Measurements from ENCODE around the gene PRAC1. TPM values are rescaled to one million over a fixed set of nuclear protein-coding genes. Genes with fewer than 3 reads are reported as not detected.
A peak's percentile ranks its signal among the peaks of the same experiment; 100 is the strongest.

The PRAC1 gene
- total RNA-seq, 1 experiment from 2014 or later, result 60.8 TPM

DNA sequence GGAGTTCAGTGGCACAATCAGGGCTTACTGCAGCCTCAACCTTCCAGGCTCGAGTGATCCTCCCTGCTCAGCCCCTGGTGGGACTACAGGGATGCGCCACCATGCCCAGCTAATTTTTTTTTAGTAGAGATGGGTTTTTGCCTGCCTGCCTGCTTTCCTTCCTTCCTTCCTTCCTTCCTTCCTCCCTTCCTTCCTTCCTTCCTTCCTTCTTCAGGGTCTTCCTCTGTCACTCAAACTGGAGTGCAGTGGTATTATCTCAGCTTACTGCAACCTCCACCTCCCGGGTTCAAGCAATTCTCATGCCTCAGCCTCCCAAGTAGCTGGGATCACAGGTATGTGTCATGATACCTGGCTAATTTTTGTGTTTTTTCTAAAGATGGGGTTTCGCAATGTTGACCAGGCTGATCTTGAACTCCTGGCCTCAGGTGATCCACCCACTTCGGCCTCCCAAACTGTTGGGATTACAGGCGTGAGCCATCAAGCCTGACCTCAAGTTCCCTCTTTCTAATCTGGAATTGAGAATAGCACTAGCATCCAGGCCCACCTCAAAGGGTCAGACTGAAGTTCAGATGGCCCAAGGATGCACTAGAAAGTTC, 45.3 kb downstream of the PRAC1 start:
- Mint-ChIP-seq H3K27me3 (ENCODE audit: low read depth) (peaks cover 45% of the 10 kb centered on the region), H3K9me3 (no peaks in the 10 kb centered on the region), H3K4me1 (peaks cover 12% of the 10 kb centered on the region), H3K4me3 (no peak overlapping the region), H3K36me3 (no peaks in the 10 kb centered on the region), H3K27ac (no peak overlapping the region)
- TF ChIP-seq, protein P1, sequence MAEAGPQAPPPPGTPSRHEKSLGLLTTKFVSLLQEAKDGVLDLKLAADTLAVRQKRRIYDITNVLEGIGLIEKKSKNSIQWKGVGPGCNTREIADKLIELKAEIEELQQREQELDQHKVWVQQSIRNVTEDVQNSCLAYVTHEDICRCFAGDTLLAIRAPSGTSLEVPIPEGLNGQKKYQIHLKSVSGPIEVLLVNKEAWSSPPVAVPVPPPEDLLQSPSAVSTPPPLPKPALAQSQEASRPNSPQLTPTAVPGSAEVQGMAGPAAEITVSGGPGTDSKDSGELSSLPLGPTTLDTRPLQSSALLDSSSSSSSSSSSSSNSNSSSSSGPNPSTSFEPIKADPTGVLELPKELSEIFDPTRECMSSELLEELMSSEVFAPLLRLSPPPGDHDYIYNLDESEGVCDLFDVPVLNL (CRISPR knock-in tag; IDR thresholded peaks at IDR 0.05; ENCODE audit: borderline replicate concordance, low read depth), result no peak
- TF ChIP-seq MXD4 (CRISPR knock-in tag; IDR thresholded peaks at IDR 0.05; ENCODE audit: borderline replicate concordance) (no peak), MYBL2 (CRISPR knock-in tag; IDR thresholded peaks at IDR 0.05) (no peak), GABPB1 (CRISPR knock-in tag; IDR thresholded peaks at IDR 0.05) (no peak), PRRX2 (CRISPR knock-in tag; IDR thresholded peaks at IDR 0.05) (no peak), OVOL2 (CRISPR knock-in tag; IDR thresholded peaks at IDR 0.05; ENCODE audit: borderline replicate concordance) (no peak), RELA (CRISPR knock-in tag; IDR thresholded peaks at IDR 0.05; ENCODE audit: borderline replicate concordance) (no peak), GTF2I (CRISPR knock-in tag; conservative IDR thresholded peaks at IDR 0.05) (no peak)
- TF ChIP-seq, protein P2, sequence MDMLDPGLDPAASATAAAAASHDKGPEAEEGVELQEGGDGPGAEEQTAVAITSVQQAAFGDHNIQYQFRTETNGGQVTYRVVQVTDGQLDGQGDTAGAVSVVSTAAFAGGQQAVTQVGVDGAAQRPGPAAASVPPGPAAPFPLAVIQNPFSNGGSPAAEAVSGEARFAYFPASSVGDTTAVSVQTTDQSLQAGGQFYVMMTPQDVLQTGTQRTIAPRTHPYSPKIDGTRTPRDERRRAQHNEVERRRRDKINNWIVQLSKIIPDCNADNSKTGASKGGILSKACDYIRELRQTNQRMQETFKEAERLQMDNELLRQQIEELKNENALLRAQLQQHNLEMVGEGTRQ (CRISPR knock-in tag; IDR thresholded peaks at IDR 0.05), result no peak
- TF ChIP-seq, protein P3, sequence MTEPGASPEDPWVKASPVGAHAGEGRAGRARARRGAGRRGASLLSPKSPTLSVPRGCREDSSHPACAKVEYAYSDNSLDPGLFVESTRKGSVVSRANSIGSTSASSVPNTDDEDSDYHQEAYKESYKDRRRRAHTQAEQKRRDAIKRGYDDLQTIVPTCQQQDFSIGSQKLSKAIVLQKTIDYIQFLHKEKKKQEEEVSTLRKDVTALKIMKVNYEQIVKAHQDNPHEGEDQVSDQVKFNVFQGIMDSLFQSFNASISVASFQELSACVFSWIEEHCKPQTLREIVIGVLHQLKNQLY (CRISPR knock-in tag; IDR thresholded peaks at IDR 0.05), result no peak
- TF ChIP-seq, protein P4, sequence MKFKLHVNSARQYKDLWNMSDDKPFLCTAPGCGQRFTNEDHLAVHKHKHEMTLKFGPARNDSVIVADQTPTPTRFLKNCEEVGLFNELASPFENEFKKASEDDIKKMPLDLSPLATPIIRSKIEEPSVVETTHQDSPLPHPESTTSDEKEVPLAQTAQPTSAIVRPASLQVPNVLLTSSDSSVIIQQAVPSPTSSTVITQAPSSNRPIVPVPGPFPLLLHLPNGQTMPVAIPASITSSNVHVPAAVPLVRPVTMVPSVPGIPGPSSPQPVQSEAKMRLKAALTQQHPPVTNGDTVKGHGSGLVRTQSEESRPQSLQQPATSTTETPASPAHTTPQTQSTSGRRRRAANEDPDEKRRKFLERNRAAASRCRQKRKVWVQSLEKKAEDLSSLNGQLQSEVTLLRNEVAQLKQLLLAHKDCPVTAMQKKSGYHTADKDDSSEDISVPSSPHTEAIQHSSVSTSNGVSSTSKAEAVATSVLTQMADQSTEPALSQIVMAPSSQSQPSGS (CRISPR knock-in tag; IDR thresholded peaks at IDR 0.05; ENCODE audit: borderline replicate concordance, low read depth), result no peak
- TF ChIP-seq, protein P5, sequence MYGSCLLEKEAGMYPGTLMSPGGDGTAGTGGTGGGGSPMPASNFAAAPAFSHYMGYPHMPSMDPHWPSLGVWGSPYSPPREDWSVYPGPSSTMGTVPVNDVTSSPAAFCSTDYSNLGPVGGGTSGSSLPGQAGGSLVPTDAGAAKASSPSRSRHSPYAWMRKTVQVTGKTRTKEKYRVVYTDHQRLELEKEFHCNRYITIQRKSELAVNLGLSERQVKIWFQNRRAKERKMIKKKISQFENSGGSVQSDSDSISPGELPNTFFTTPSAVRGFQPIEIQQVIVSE (CRISPR knock-in tag; IDR thresholded peaks at IDR 0.05; ENCODE audit: borderline replicate concordance), result no peak
- TF ChIP-seq, protein P6, sequence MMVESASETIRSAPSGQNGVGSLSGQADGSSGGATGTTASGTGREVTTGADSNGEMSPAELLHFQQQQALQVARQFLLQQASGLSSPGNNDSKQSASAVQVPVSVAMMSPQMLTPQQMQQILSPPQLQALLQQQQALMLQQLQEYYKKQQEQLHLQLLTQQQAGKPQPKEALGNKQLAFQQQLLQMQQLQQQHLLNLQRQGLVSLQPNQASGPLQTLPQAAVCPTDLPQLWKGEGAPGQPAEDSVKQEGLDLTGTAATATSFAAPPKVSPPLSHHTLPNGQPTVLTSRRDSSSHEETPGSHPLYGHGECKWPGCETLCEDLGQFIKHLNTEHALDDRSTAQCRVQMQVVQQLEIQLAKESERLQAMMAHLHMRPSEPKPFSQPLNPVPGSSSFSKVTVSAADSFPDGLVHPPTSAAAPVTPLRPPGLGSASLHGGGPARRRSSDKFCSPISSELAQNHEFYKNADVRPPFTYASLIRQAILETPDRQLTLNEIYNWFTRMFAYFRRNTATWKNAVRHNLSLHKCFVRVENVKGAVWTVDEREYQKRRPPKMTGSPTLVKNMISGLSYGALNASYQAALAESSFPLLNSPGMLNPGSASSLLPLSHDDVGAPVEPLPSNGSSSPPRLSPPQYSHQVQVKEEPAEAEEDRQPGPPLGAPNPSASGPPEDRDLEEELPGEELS (CRISPR knock-in tag; IDR thresholded peaks at IDR 0.05), result no peak
- POLR2A ChIA-PET, result interaction anchor here (0.6 to 0.7 kb wide), 3 partner anchors 97 to 120 kb away, joined by 3 to 4 read pairs (median 3); no protein-coding TSS in a partner anchor
- no peak for ATAC-seq
- no peak for DNase-seq (ENCODE audit: low spot score)
- CTCF ChIA-PET, result interaction anchor here (0.5 to 10.5 kb wide), 15 partner anchors 11 to 216 kb away, joined by 3 to 218 read pairs (median 29); partner anchors contain the start of genes PRAC1 and PRAC2

DNA sequence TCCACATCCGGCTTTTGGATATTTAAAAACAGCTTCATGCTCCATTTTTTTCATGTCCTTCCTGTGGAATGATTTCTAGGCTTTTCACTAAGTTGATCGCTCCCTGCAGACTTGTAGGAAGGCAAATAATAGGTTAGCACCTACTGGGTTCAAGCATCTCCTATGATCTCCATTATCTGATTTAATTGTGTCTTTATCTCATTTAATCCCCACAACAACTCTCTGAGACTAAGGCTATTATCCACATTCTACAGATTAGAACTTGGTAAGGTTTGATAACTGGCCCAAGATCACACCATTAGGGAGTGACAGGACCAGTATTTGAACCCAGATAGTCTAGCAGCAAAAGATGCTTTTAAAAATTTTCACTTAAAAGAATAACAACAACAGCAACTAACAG, 50.0 kb downstream of the PRAC1 start:
- Mint-ChIP-seq H3K36me3 (no peaks in the 10 kb centered on the region), H3K9me3 (no peaks in the 10 kb centered on the region), H3K4me3 (peak overlapping the region; percentile 72; the same call in 1 of the 2 replicates), H3K27ac (no peak overlapping the region), H3K27me3 (ENCODE audit: low read depth) (peaks cover 59% of the 10 kb centered on the region), H3K4me1 (peaks cover 12% of the 10 kb centered on the region)
- ATAC-seq, result no peak
- DNase-seq (ENCODE audit: low spot score), result no peak
- ChIA-PET POLR2A (no interaction called here), CTCF (interaction anchor here (0.7 to 10.5 kb wide), 42 partner anchors 9 to 558 kb away, joined by 3 to 218 read pairs (median 5); partner anchors contain the start of genes ATP5MC1, PHOSPHO1, PRAC1 and PRAC2)
- TF ChIP-seq ELF4 (CRISPR knock-in tag; IDR thresholded peaks at IDR 0.05; ENCODE audit: low read depth) (no peak), ZNF138 (CRISPR knock-in tag; conservative IDR thresholded peaks at IDR 0.05) (no peak), CBFB (CRISPR knock-in tag; IDR thresholded peaks at IDR 0.05; ENCODE audit: low read depth) (no peak), HMGA2 (CRISPR knock-in tag; IDR thresholded peaks at IDR 0.05) (no peak), SP1 (CRISPR knock-in tag; conservative IDR thresholded peaks at IDR 0.05) (no peak), GTF2I (CRISPR knock-in tag; conservative IDR thresholded peaks at IDR 0.05) (no peak)
- TF ChIP-seq, protein P7, sequence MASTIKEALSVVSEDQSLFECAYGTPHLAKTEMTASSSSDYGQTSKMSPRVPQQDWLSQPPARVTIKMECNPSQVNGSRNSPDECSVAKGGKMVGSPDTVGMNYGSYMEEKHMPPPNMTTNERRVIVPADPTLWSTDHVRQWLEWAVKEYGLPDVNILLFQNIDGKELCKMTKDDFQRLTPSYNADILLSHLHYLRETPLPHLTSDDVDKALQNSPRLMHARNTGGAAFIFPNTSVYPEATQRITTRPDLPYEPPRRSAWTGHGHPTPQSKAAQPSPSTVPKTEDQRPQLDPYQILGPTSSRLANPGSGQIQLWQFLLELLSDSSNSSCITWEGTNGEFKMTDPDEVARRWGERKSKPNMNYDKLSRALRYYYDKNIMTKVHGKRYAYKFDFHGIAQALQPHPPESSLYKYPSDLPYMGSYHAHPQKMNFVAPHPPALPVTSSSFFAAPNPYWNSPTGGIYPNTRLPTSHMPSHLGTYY (CRISPR knock-in tag; IDR thresholded peaks at IDR 0.05), result no peak
- TF ChIP-seq, protein P8, sequence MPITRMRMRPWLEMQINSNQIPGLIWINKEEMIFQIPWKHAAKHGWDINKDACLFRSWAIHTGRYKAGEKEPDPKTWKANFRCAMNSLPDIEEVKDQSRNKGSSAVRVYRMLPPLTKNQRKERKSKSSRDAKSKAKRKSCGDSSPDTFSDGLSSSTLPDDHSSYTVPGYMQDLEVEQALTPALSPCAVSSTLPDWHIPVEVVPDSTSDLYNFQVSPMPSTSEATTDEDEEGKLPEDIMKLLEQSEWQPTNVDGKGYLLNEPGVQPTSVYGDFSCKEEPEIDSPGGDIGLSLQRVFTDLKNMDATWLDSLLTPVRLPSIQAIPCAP (CRISPR knock-in tag; IDR thresholded peaks at IDR 0.05), result no peak
- TF ChIP-seq, protein P9, sequence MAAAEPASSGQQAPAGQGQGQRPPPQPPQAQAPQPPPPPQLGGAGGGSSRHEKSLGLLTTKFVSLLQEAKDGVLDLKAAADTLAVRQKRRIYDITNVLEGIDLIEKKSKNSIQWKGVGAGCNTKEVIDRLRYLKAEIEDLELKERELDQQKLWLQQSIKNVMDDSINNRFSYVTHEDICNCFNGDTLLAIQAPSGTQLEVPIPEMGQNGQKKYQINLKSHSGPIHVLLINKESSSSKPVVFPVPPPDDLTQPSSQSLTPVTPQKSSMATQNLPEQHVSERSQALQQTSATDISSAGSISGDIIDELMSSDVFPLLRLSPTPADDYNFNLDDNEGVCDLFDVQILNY (CRISPR knock-in tag; IDR thresholded peaks at IDR 0.05), result no peak
- TF ChIP-seq, protein P6 (CRISPR knock-in tag; IDR thresholded peaks at IDR 0.05), result no peak
